Esophagus squamous epithelium (tissue), 4 donors: ENCODE data around the gene TTC17.

Source experiments
- CTCF ChIP-seq, 6 experiments: fragments of 450-650 bp in 4 of 6; fragments of 200-600 bp in 2 of 6; sonication (generic) in 2 of 6; IDR thresholded peaks; one replicate each; pipeline ENCODE4 v1.5.1; 2016 to 2019; ENCODE audit warnings: antibody characterized with exemption in 6 of 6, mild to moderate bottlenecking in 4 of 6, moderate library complexity in 4 of 6
- POLR2A ChIP-seq, 4 donors: fragments of 450-650 bp; IDR thresholded peaks; one replicate each; pipeline ENCODE4 v1.6.1; 2017; ENCODE audit warnings: antibody characterized with exemption in 4 of 4, mild to moderate bottlenecking in 4 of 4, moderate library complexity in 3 of 4

- no peak for TF ChIP-seq POLR2A (IDR thresholded peaks at IDR 0.05)
- TF ChIP-seq CTCF (IDR thresholded peaks at IDR 0.05) = no peak
These were observed 42.3 kb upstream of the TTC17 start for GRCh38 chr11:43316451-43316850.
